ENCODE measurements around the gene WBP4. TPM values are rescaled to one million over a fixed set of nuclear protein-coding genes. Genes with fewer than 3 reads are reported as not detected.
A peak's percentile ranks its signal among the peaks of the same experiment; 100 is the strongest.
"Not testable (repeated sequence)": the region's sequence is repeated elsewhere in the genome, so short reads cannot be mapped to it uniquely, and the experiment has no call there.

Gene WBP4
- total RNA-seq, 8 experiments from 2014 or later = 8.7 to 27.6 (median 12.6) TPM

GRCh38 chr13:41065078-41065477 is 3.8 kb downstream of the WBP4 start:
- Histone ChIP-seq H3K4me3 (no peak overlapping the region), H3K4me1 (replicated peaks in 1 of 2) (no peaks in the 10 kb centered on the region), H3K27ac (no peak overlapping the region)
- ATAC-seq (replicated peaks in 6 of 8) = no peak
- in situ Hi-C loops (cut with MboI; ENCODE audit: low pct_unique_long_range_greater_than_20kb in 2 of 9, low sequenced_read_pairs in 9 of 9, unreplicated experiment in 9 of 9) = loop anchor here in 1 of 9 experiments (25.0 kb wide), 1 partner anchor 278 kb away; the partner anchor contains the start of gene SLC25A15

GRCh38 chr13:41074523-41074922 is 13.2 kb downstream of the WBP4 start:
- Histone ChIP-seq H3K27ac (no peak overlapping the region), H3K4me1 (replicated peaks in 1 of 2) (no peaks in the 10 kb centered on the region), H3K4me3 (no peak overlapping the region)
- 88 to 100% (median 95%) methylated on average over 2 to 8 of the region's 9 CpGs; no CpG with 5 or more reads in 2 of the 10 experiments for WGBS, 10 experiments
- in situ Hi-C loops (cut with MboI; ENCODE audit: low pct_unique_long_range_greater_than_20kb in 2 of 9, low sequenced_read_pairs in 9 of 9, unreplicated experiment in 9 of 9) = loop anchor here in 2 of 9 experiments (10.0 to 25.0 kb wide), 2 partner anchors 150 to 287 kb away; partner anchors contain the start of gene SLC25A15 (in 1 of the 2)
- ATAC-seq (replicated peaks in 6 of 8) = no peak

DNA sequence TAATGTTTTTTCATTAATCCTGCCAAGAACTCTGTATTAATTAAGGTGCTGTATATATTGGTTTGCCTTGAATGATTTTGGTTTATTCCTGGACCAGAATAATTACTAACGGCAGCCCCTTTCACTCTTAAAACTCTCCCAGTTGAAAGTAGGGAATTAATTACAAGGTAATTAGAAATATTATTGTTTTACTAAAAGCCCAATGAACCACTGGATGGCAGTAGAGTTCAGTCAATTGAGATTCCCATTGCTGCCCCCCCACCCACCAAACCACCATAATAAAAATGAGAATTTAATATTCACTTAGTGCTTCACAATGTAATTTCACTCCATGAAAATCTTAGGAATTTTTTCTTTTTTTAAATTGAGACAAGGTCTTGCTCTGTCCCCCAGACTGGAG is 13.7 kb downstream of the WBP4 start:
- in situ Hi-C loops (cut with MboI; ENCODE audit: low pct_unique_long_range_greater_than_20kb in 2 of 9, low sequenced_read_pairs in 9 of 9, unreplicated experiment in 9 of 9) = loop anchor here in 2 of 9 experiments (10.0 to 25.0 kb wide), 2 partner anchors 137 to 150 kb away; no protein-coding TSS in a partner anchor

GRCh38 chr13:41075485-41075884 is 14.2 kb downstream of the WBP4 start:
- no peak overlapping the region for H3K4me3 ChIP-seq
- in situ Hi-C loops (cut with MboI; ENCODE audit: low pct_unique_long_range_greater_than_20kb in 2 of 9, low sequenced_read_pairs in 9 of 9, unreplicated experiment in 9 of 9) = loop anchor here in 2 of 9 experiments (10.0 to 25.0 kb wide), 2 partner anchors 137 to 149 kb away; no protein-coding TSS in a partner anchor
- WGBS, 10 experiments = 73 to 100% (median 96%) methylated on average over 1 to 7 of the region's 7 CpGs
- no peak for ATAC-seq (replicated peaks in 6 of 8)
- H3K4me1 ChIP-seq (replicated peaks in 1 of 2) = no peaks in the 10 kb centered on the region
- no peak overlapping the region for H3K27ac ChIP-seq

More for the DNA sequence above, 13.7 kb downstream of the WBP4 start:
- no peak overlapping the region for H3K27ac ChIP-seq
- 30 to 100% (median 71%) methylated on average over 1 of the region's 1 CpG; no CpG with 5 or more reads in 3 of the 10 experiments for WGBS, 10 experiments
- no peaks in the 10 kb centered on the region for H3K4me1 ChIP-seq (replicated peaks in 1 of 2)
- H3K4me3 ChIP-seq = no peak overlapping the region
- ATAC-seq (replicated peaks in 6 of 8) = no peak

GRCh38 chr13:41077475-41077874 is 16.2 kb downstream of the WBP4 start:
- H3K4me1 ChIP-seq (replicated peaks in 1 of 2) = no peaks in the 10 kb centered on the region
- no peak overlapping the region for H3K27ac ChIP-seq
- ATAC-seq (replicated peaks in 6 of 8) = no peak
- H3K4me3 ChIP-seq = no peak overlapping the region
- in situ Hi-C loops (cut with MboI; ENCODE audit: low pct_unique_long_range_greater_than_20kb in 2 of 9, low sequenced_read_pairs in 9 of 9, unreplicated experiment in 9 of 9) = loop anchor here in 2 of 9 experiments (10.0 to 25.0 kb wide), 2 partner anchors 135 to 147 kb away; no protein-coding TSS in a partner anchor
- 82 to 100% (median 93%) methylated on average over 1 to 3 of the region's 3 CpGs for WGBS, 10 experiments

DNA sequence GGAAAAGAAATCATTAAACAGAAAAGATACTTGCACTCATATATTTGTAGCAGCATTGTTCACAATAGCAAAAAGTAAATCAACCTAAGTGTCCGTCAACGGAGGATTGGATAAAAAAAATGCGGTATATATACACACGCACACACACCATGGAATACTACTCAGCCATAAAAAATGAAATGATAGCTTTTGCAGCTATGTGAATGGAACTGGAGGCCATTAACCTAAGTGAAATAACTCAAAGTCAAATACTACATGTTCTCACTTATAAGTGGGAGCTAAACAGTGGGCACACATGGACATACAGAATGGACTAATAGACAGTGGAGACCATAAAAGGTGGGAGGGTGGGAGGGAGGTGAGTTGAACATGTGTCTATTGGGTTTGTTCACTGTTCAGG is 18.4 kb downstream of the WBP4 start:
- no peaks in the 10 kb centered on the region for H3K4me1 ChIP-seq (replicated peaks in 1 of 2)
- no peak for ATAC-seq (replicated peaks in 6 of 8)
- WGBS, 10 experiments = 92 to 100% (median 98%) methylated on average over 1 to 4 of the region's 4 CpGs; no CpG with 5 or more reads in 1 of the 10 experiments
- in situ Hi-C loops (cut with MboI; ENCODE audit: low pct_unique_long_range_greater_than_20kb in 2 of 9, low sequenced_read_pairs in 9 of 9, unreplicated experiment in 9 of 9) = loop anchor here in 2 of 9 experiments (10.0 to 25.0 kb wide), 2 partner anchors 133 to 145 kb away; no protein-coding TSS in a partner anchor
- no peak overlapping the region for H3K4me3 ChIP-seq
- no peak overlapping the region for H3K27ac ChIP-seq

DNA sequence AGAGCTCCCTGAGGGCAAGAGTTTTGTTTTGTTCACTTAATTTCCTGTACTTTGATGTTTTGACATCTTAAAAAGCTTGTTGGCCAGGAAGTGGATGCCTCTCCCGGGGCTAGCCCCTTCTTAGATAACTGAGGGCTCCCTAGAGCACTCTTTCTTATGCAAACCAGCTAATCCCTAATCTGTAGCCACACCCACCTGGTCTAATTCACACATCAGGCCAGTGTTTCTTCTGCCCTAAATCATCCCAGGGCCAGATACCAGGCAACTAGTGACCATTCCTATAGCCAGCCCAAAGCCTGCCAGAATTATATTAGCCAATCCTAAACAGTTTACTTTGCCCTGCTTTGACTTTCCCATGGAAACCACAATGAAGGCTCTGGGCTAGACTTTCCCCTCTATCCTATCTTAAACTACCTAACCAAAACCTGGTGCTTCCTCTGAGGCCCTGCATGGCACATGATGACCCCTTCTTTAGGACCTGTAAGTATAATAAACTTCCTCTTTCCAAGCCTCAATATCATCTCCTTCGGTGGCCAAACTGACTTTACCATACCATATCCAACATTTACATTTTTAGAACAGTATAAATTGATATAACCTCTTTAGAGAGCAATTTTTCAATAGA is 24.8 kb downstream of the WBP4 start:
- H3K4me3 ChIP-seq = no peak overlapping the region
- H3K27ac ChIP-seq = no peak overlapping the region
- 20 to 100% (median 60%) methylated on average over 1 to 2 of the region's 2 CpGs; no CpG with 5 or more reads in 2 of the 10 experiments for WGBS, 10 experiments
- no peaks in the 10 kb centered on the region for H3K4me1 ChIP-seq (replicated peaks in 1 of 2)
- ATAC-seq (replicated peaks in 6 of 8) = peak in 2 of 8 experiments; percentile 38 to 61
- in situ Hi-C loops (cut with MboI; ENCODE audit: low pct_unique_long_range_greater_than_20kb in 2 of 9, low sequenced_read_pairs in 9 of 9, unreplicated experiment in 9 of 9) = loop anchor here in 1 of 9 experiments (25.0 kb wide), 1 partner anchor 126 kb away; no protein-coding TSS in a partner anchor

- H3K4me1 ChIP-seq (replicated peaks in 1 of 2); H3K27ac ChIP-seq; H3K4me3 ChIP-seq; ATAC-seq (replicated peaks in 6 of 8): not testable (repeated sequence)
- 89 to 100% (median 100%) methylated on average over 1 to 2 of the region's 2 CpGs; no CpG with 5 or more reads in 6 of the 10 experiments for WGBS, 10 experiments
- in situ Hi-C loops (cut with MboI; ENCODE audit: low pct_unique_long_range_greater_than_20kb in 2 of 9, low sequenced_read_pairs in 9 of 9, unreplicated experiment in 9 of 9) = loop anchor here in 1 of 9 experiments (25.0 kb wide), 1 partner anchor 117 kb away; no protein-coding TSS in a partner anchor
Observed at GRCh38 chr13:41095681-41096080, 34.4 kb downstream of the WBP4 start.

GRCh38 chr13:41098761-41099160 is 37.5 kb downstream of the WBP4 start:
- no peak for ATAC-seq (replicated peaks in 6 of 8)
- in situ Hi-C loops (cut with MboI; ENCODE audit: low pct_unique_long_range_greater_than_20kb in 2 of 9, low sequenced_read_pairs in 9 of 9, unreplicated experiment in 9 of 9) = loop anchor here in 1 of 9 experiments (25.0 kb wide), 1 partner anchor 114 kb away; no protein-coding TSS in a partner anchor
- Histone ChIP-seq H3K4me1 (replicated peaks in 1 of 2) (no peaks in the 10 kb centered on the region), H3K4me3 (no peak overlapping the region), H3K27ac (no peak overlapping the region)
- 67 to 100% (median 100%) methylated on average over 1 of the region's 1 CpG; no CpG with 5 or more reads in 1 of the 10 experiments for WGBS, 10 experiments

DNA sequence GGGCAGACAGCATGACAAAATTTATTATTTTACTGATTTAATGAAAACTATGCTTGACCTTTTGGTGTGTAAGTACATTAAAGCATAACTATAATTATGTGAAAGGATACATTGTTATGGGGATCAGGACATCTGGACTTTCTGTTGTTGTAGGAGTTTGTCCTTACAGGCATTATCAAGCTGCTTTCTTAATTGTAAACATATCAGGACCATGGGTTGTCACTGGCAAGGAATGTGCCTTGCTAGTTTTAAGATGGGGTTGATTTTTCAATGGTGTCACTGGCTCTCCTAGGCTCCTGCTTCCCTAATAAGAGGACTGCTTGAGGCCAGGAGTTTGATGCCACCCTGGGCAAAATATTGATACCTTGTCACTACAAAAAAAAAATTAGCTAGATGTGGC is 38.7 kb downstream of the WBP4 start:
- Histone ChIP-seq H3K27ac (no peak overlapping the region), H3K4me3 (no peak overlapping the region), H3K4me1 (replicated peaks in 1 of 2) (no peaks in the 10 kb centered on the region)
- no peak for ATAC-seq (replicated peaks in 6 of 8)
- in situ Hi-C loops (cut with MboI; ENCODE audit: low pct_unique_long_range_greater_than_20kb in 2 of 9, low sequenced_read_pairs in 9 of 9, unreplicated experiment in 9 of 9) = loop anchor here in 1 of 9 experiments (25.0 kb wide), 1 partner anchor 112 kb away; no protein-coding TSS in a partner anchor

DNA sequence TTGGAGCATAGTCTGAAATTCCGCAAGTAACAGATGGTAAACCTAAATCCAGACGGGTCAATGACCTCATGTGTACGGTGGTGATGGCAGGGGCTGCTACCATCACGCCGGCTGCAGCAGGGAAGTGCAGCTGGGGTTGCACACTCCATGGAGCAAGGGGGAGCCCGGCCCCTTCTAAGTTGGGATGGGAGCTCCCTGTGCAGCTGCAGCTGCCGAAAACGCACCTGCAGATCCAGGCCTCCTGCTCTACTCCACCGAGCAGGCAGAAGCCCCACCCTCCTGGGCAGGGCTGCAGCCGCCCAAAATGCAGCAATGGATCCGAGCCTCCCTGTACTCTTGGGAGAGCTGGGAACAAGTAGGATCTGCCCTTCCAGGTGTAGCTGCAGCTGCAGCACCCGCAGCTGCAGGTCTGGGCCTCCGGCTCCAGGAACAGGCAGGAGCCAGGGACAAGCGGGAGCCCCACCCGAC is 45.8 kb downstream of the WBP4 start:
- no peaks in the 10 kb centered on the region for H3K4me1 ChIP-seq (replicated peaks in 1 of 2)
- in situ Hi-C loops (cut with MboI; ENCODE audit: low pct_unique_long_range_greater_than_20kb in 2 of 9, low sequenced_read_pairs in 9 of 9, unreplicated experiment in 9 of 9) = no loop called here
- no peak overlapping the region for H3K4me3 ChIP-seq
- WGBS, 10 experiments = 80 to 100% (median 93%) methylated on average over 1 to 7 of the region's 15 CpGs; no CpG with 5 or more reads in 3 of the 10 experiments
- H3K27ac ChIP-seq = no peak overlapping the region
- ATAC-seq (replicated peaks in 6 of 8) = peak in 1 of 8 experiments; percentile 59

- ATAC-seq (replicated peaks in 6 of 8) = peak in 1 of 8 experiments; percentile 70
- H3K4me3 ChIP-seq = no peak overlapping the region
- in situ Hi-C loops (cut with MboI; ENCODE audit: low pct_unique_long_range_greater_than_20kb in 2 of 9, low sequenced_read_pairs in 9 of 9, unreplicated experiment in 9 of 9) = no loop called here
- H3K4me1 ChIP-seq (replicated peaks in 1 of 2) = no peaks in the 10 kb centered on the region
- WGBS, 10 experiments = 14 to 80% (median 40%) methylated on average over 2 to 4 of the region's 7 CpGs; no CpG with 5 or more reads in 6 of the 10 experiments
- H3K27ac ChIP-seq = no peak overlapping the region
Observed at GRCh38 chr13:41107584-41108014, 46.3 kb downstream of the WBP4 start.

GRCh38 chr13:41111454-41111853 is 50.1 kb downstream of the WBP4 start:
- Histone ChIP-seq H3K27ac (no peak overlapping the region), H3K4me1 (replicated peaks in 1 of 2) (no peaks in the 10 kb centered on the region), H3K4me3 (no peak overlapping the region)
- WGBS, 10 experiments = 0 to 100% (median 80%) methylated on average over 1 to 6 of the region's 7 CpGs; no CpG with 5 or more reads in 1 of the 10 experiments
- in situ Hi-C loops (cut with MboI; ENCODE audit: low pct_unique_long_range_greater_than_20kb in 2 of 9, low sequenced_read_pairs in 9 of 9, unreplicated experiment in 9 of 9) = no loop called here
- no peak for ATAC-seq (replicated peaks in 6 of 8)
